Hepatocyte (in vitro differentiated cells): Measurements from ENCODE around the gene SNAPIN.

Experiments used
- CTCF ChIP-seq: fragments of 200-600 bp; sonication (generic); IDR thresholded peaks from 2 replicates; pipeline ENCODE4 v1.5.1; 2016; ENCODE audit warnings: antibody characterized with exemption, mild to moderate bottlenecking; ENCODE audit not compliant: poor library complexity
- EZH2 ChIP-seq: fragments of 200-600 bp; sonication (generic); IDR thresholded peaks from 2 replicates; pipeline ENCODE4 v1.6.1; 2016; ENCODE audit warnings: antibody characterized with exemption, mild to moderate bottlenecking, borderline replicate concordance
- EZH2phosphoT487 ChIP-seq: fragments of 200-600 bp; sonication (generic); IDR thresholded peaks from one replicate; pipeline ENCODE4 v1.6.1; 2018; ENCODE audit warnings: antibody characterized with exemption, mild to moderate bottlenecking, low read depth, moderate library complexity; ENCODE audit not compliant: unreplicated experiment, severe bottlenecking

GRCh38 chr1:153670859-153671627, 12.5 kb downstream of the SNAPIN start, which contains the start of gene ILF2:
- TF ChIP-seq CTCF (no peak), EZH2phosphoT487 (no peak), EZH2 (no peak)
